GM08714 (cell line): ENCODE results near the gene RABEPK.
"Not testable (repeated sequence)": the region's sequence is repeated elsewhere in the genome, so short reads cannot be mapped to it uniquely, and the experiment has no call there.

ENCODE experiments used
- H3K4me3 ChIP-seq: fragments of 200-500 bp; sonication (Bioruptor generic); 2 replicates; pipeline ENCODE4 v1.5.1; 2014; ENCODE audit warnings: mild to moderate bottlenecking, low read length, inconsistent platforms
- ZNF274 ChIP-seq: IDR thresholded peaks from 2 replicates; pipeline ENCODE4 v1.6.1; 2012; ENCODE audit warnings: mild to moderate bottlenecking, low read depth, low read length

The RABEPK gene

GRCh38 chr9:125235804-125236519 is 35.6 kb downstream of the RABEPK start:
- H3K4me3 ChIP-seq = 0 out of 2 replicates have a peak overlapping the region, but pooled peaks have one; percentile 6
- TF ChIP-seq ZNF274 = no peak

GRCh38 chr9:125236520-125237159 is 36.3 kb downstream of the RABEPK start:
- H3K4me3 ChIP-seq = not testable (repeated sequence)

- peak overlapping the region; percentile 76; the same call in 1 of the 2 replicates for H3K4me3 ChIP-seq
- TF ChIP-seq ZNF274 = no peak
Measured at GRCh38 chr9:125238127-125238914, 38.0 kb downstream of the RABEPK start.

- no peak for TF ChIP-seq ZNF274
- H3K4me3 ChIP-seq = peak overlapping the region; percentile 76; the same call in 1 of the 2 replicates
Measured at GRCh38 chr9:125238915-125239446, 38.6 kb downstream of the RABEPK start.

- TF ChIP-seq ZNF274 = no peak
- H3K4me3 ChIP-seq = peak overlapping the region; percentile 76
Measured at GRCh38 chr9:125239631-125240597, 39.6 kb downstream of the RABEPK start.

- peak overlapping the region; percentile 76 for H3K4me3 ChIP-seq
- TF ChIP-seq ZNF274 = no peak
Measured at GRCh38 chr9:125240649-125240999, 40.3 kb downstream of the RABEPK start.

GRCh38 chr9:125241000-125241862 is 40.9 kb downstream of the RABEPK start, which contains the start of gene HSPA5:
Gene HSPA5 (minus strand): TSS chr9:125241343. CDS start chr9:125241126, 217 bp downstream.
- H3K4me3 ChIP-seq = peak within 1 kb of the TSS; percentile 81
- no peak for TF ChIP-seq ZNF274

GRCh38 chr9:125241863-125242739 is 41.8 kb downstream of the RABEPK start:
- peak overlapping the region; percentile 81 for H3K4me3 ChIP-seq
- no peak for TF ChIP-seq ZNF274

- no peak for TF ChIP-seq ZNF274
- no peak overlapping the region for H3K4me3 ChIP-seq
Measured at GRCh38 chr9:125243792-125244260, 43.5 kb downstream of the RABEPK start.

- no peak for TF ChIP-seq ZNF274
- no peak overlapping the region for H3K4me3 ChIP-seq
Measured at GRCh38 chr9:125246261-125246667, 45.9 kb downstream of the RABEPK start.

- no peak overlapping the region for H3K4me3 ChIP-seq
- no peak for TF ChIP-seq ZNF274
Measured at GRCh38 chr9:125254231-125254630, 53.9 kb downstream of the RABEPK start.
